ENCODE data around the gene KIAA1958.

DNA sequence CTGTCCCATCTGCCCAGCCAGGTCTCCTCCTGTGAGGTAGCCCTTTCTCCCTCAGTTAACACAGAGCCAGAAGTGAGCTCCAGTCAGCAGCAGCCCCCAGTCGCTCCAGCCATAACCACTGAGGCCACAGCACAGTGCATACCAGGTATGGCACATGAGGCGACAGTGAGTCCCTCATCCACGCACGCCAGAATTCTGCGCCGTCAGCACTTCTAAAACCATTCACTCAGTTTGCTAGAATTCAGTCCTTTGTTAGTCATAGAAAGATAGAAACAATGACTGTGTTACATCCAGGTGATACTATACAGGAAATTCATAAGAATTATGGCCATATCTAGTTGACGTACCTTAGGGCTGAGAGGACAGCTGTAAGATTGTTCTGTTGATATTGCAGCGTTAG, 88.5 kb downstream of the KIAA1958 start:
- TF ChIP-seq POLR2AphosphoS5 (IDR thresholded peaks at IDR 0.05; ENCODE audit: low read depth) (no peak), EZH2 (IDR thresholded peaks at IDR 0.05; ENCODE audit: low read depth, unreplicated experiment) (no peak), EZH2phosphoT487 (IDR thresholded peaks at IDR 0.05; ENCODE audit: unreplicated experiment) (no peak), JUNB (IDR thresholded peaks at IDR 0.05; ENCODE audit: unreplicated experiment) (no peak), STAT1 (IDR thresholded peaks at IDR 0.05; ENCODE audit: unreplicated experiment) (no peak), CREB1 (CRISPR knock-in tag; IDR thresholded peaks at IDR 0.05; ENCODE audit: low read depth) (no peak), ZNF114 (CRISPR knock-in tag; IDR thresholded peaks at IDR 0.05) (no peak), ZNF331 (CRISPR knock-in tag; IDR thresholded peaks at IDR 0.05; ENCODE audit: low read depth) (no peak), NANOG (IDR thresholded peaks at IDR 0.05; ENCODE audit: borderline replicate concordance) (no peak)
- TF ChIP-seq, protein P1, sequence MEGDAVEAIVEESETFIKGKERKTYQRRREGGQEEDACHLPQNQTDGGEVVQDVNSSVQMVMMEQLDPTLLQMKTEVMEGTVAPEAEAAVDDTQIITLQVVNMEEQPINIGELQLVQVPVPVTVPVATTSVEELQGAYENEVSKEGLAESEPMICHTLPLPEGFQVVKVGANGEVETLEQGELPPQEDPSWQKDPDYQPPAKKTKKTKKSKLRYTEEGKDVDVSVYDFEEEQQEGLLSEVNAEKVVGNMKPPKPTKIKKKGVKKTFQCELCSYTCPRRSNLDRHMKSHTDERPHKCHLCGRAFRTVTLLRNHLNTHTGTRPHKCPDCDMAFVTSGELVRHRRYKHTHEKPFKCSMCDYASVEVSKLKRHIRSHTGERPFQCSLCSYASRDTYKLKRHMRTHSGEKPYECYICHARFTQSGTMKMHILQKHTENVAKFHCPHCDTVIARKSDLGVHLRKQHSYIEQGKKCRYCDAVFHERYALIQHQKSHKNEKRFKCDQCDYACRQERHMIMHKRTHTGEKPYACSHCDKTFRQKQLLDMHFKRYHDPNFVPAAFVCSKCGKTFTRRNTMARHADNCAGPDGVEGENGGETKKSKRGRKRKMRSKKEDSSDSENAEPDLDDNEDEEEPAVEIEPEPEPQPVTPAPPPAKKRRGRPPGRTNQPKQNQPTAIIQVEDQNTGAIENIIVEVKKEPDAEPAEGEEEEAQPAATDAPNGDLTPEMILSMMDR (conservative IDR thresholded peaks at IDR 0.05; ENCODE audit: low read depth in 2 of 2) = no peak
- TF ChIP-seq, protein P2, sequence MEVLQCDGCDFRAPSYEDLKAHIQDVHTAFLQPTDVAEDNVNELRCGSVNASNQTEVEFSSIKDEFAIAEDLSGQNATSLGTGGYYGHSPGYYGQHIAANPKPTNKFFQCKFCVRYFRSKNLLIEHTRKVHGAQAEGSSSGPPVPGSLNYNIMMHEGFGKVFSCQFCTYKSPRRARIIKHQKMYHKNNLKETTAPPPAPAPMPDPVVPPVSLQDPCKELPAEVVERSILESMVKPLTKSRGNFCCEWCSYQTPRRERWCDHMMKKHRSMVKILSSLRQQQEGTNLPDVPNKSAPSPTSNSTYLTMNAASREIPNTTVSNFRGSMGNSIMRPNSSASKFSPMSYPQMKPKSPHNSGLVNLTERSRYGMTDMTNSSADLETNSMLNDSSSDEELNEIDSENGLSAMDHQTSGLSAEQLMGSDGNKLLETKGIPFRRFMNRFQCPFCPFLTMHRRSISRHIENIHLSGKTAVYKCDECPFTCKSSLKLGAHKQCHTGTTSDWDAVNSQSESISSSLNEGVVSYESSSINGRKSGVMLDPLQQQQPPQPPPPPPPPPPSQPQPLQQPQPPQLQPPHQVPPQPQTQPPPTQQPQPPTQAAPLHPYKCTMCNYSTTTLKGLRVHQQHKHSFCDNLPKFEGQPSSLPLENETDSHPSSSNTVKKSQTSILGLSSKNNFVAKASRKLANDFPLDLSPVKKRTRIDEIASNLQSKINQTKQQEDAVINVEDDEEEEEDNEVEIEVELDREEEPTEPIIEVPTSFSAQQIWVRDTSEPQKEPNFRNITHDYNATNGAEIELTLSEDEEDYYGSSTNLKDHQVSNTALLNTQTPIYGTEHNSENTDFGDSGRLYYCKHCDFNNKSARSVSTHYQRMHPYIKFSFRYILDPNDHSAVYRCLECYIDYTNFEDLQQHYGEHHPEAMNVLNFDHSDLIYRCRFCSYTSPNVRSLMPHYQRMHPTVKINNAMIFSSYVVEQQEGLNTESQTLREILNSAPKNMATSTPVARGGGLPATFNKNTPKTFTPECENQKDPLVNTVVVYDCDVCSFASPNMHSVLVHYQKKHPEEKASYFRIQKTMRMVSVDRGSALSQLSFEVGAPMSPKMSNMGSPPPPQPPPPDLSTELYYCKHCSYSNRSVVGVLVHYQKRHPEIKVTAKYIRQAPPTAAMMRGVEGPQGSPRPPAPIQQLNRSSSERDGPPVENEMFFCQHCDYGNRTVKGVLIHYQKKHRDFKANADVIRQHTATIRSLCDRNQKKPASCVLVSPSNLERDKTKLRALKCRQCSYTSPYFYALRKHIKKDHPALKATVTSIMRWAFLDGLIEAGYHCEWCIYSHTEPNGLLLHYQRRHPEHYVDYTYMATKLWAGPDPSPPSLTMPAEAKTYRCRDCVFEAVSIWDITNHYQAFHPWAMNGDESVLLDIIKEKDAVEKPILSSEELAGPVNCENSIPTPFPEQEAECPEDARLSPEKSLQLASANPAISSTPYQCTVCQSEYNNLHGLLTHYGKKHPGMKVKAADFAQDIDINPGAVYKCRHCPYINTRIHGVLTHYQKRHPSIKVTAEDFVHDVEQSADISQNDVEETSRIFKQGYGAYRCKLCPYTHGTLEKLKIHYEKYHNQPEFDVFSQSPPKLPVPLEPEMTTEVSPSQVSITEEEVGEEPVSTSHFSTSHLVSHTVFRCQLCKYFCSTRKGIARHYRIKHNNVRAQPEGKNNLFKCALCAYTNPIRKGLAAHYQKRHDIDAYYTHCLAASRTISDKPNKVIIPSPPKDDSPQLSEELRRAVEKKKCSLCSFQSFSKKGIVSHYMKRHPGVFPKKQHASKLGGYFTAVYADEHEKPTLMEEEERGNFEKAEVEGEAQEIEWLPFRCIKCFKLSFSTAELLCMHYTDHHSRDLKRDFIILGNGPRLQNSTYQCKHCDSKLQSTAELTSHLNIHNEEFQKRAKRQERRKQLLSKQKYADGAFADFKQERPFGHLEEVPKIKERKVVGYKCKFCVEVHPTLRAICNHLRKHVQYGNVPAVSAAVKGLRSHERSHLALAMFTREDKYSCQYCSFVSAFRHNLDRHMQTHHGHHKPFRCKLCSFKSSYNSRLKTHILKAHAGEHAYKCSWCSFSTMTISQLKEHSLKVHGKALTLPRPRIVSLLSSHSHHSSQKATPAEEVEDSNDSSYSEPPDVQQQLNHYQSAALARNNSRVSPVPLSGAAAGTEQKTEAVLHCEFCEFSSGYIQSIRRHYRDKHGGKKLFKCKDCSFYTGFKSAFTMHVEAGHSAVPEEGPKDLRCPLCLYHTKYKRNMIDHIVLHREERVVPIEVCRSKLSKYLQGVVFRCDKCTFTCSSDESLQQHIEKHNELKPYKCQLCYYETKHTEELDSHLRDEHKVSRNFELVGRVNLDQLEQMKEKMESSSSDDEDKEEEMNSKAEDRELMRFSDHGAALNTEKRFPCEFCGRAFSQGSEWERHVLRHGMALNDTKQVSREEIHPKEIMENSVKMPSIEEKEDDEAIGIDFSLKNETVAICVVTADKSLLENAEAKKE (CRISPR knock-in tag; IDR thresholded peaks at IDR 0.05) = no peak
- TF ChIP-seq, protein P3, sequence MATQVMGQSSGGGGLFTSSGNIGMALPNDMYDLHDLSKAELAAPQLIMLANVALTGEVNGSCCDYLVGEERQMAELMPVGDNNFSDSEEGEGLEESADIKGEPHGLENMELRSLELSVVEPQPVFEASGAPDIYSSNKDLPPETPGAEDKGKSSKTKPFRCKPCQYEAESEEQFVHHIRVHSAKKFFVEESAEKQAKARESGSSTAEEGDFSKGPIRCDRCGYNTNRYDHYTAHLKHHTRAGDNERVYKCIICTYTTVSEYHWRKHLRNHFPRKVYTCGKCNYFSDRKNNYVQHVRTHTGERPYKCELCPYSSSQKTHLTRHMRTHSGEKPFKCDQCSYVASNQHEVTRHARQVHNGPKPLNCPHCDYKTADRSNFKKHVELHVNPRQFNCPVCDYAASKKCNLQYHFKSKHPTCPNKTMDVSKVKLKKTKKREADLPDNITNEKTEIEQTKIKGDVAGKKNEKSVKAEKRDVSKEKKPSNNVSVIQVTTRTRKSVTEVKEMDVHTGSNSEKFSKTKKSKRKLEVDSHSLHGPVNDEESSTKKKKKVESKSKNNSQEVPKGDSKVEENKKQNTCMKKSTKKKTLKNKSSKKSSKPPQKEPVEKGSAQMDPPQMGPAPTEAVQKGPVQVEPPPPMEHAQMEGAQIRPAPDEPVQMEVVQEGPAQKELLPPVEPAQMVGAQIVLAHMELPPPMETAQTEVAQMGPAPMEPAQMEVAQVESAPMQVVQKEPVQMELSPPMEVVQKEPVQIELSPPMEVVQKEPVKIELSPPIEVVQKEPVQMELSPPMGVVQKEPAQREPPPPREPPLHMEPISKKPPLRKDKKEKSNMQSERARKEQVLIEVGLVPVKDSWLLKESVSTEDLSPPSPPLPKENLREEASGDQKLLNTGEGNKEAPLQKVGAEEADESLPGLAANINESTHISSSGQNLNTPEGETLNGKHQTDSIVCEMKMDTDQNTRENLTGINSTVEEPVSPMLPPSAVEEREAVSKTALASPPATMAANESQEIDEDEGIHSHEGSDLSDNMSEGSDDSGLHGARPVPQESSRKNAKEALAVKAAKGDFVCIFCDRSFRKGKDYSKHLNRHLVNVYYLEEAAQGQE (IDR thresholded peaks at IDR 0.05; ENCODE audit: unreplicated experiment) = no peak
- TF ChIP-seq, protein P4, sequence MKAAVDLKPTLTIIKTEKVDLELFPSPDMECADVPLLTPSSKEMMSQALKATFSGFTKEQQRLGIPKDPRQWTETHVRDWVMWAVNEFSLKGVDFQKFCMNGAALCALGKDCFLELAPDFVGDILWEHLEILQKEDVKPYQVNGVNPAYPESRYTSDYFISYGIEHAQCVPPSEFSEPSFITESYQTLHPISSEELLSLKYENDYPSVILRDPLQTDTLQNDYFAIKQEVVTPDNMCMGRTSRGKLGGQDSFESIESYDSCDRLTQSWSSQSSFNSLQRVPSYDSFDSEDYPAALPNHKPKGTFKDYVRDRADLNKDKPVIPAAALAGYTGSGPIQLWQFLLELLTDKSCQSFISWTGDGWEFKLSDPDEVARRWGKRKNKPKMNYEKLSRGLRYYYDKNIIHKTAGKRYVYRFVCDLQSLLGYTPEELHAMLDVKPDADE (IDR thresholded peaks at IDR 0.05) = no peak
